NCI-H774 (cell line): Measurements from ENCODE around the gene C1QTNF5.
"Not testable (repeated sequence)": the region's sequence is repeated elsewhere in the genome, so short reads cannot be mapped to it uniquely, and the experiment has no call there.

Experiments
- DNase-seq: peaks from one replicate; lab custom pipeline; 2025; lab: John Stamatoyannopoulos, UW

C1QTNF5 gene

GRCh38 chr11:119340335-119341221, at the start of gene C1QTNF5:
C1QTNF5 (minus strand) TSS chr11:119340883; CDS start chr11:119340397, 486 bp downstream.
- no peak for DNase-seq

- DNase-seq = peak; percentile 31
These were observed 49.0 kb upstream of the C1QTNF5 start for GRCh38 chr11:119389611-119390254.

- DNase-seq = no peak
These were observed 47.4 kb upstream of the C1QTNF5 start for GRCh38 chr11:119388103-119388502.

GRCh38 chr11:119384332-119384731, 43.6 kb upstream of the C1QTNF5 start:
- no peak for DNase-seq

GRCh38 chr11:119382513-119382912, 41.8 kb upstream of the C1QTNF5 start:
- DNase-seq = not testable (repeated sequence)

- no peak for DNase-seq
These were observed 41.4 kb upstream of the C1QTNF5 start for GRCh38 chr11:119382101-119382500.

GRCh38 chr11:119381181-119381988, 40.7 kb upstream of the C1QTNF5 start, which contains the start of gene USP2:
USP2 (minus strand) TSS chr11:119381690; CDS start chr11:119373480, 8,210 bp downstream.
- DNase-seq = peak; percentile 96

- DNase-seq = no peak
These were observed 40.1 kb upstream of the C1QTNF5 start for GRCh38 chr11:119380827-119381180.

- no peak for DNase-seq
These were observed 39.6 kb upstream of the C1QTNF5 start for GRCh38 chr11:119380160-119380826.

- no peak for DNase-seq
These were observed 38.3 kb upstream of the C1QTNF5 start for GRCh38 chr11:119378851-119379465.

GRCh38 chr11:119377961-119378667, 37.4 kb upstream of the C1QTNF5 start:
- DNase-seq = no peak

- DNase-seq = no peak
These were observed 36.6 kb upstream of the C1QTNF5 start for GRCh38 chr11:119377112-119377901.

- DNase-seq = peak; percentile 24
These were observed 35.6 kb upstream of the C1QTNF5 start for GRCh38 chr11:119376197-119376847.

GRCh38 chr11:119375337-119376196, 34.9 kb upstream of the C1QTNF5 start:
- DNase-seq = no peak

- no peak for DNase-seq
These were observed 34.1 kb upstream of the C1QTNF5 start for GRCh38 chr11:119374632-119375336.

GRCh38 chr11:119373921-119374631, 33.4 kb upstream of the C1QTNF5 start:
- peak; percentile 59 for DNase-seq
